GM18499 (cell line): Measurements from ENCODE around the gene MS4A18.

Experiments
- ATAC-seq: cut with Tn5 transposase; IDR thresholded peaks from one replicate; pipeline ENCODE4 v1.9.1; 2021; ENCODE audit warnings: moderate number of reproducible peaks; ENCODE audit not compliant: insufficient read depth, unreplicated experiment

MS4A18 gene

GRCh38 chr11:60783141-60783484 is 58.6 kb downstream of the MS4A18 start:
- no peak for ATAC-seq

DNA sequence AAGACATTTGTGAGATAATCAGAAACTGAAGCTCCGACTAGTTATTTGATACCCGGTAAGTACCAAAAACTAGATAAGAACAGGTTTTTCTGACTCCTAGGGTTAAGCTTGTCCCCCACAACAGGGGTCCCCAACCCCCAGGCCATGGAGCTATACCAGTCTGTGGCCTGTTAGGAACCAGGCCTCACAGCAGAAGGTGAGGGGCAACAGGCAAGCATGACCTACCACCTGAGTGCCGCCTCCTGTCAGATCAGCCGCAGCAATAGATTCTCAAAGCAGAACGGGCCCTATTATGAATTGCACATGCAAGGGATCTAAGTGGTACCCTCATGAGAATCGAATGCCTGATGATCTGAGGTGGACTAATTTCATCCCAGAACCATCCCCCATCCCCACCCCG is 59.4 kb downstream of the MS4A18 start:
- no peak for ATAC-seq

DNA sequence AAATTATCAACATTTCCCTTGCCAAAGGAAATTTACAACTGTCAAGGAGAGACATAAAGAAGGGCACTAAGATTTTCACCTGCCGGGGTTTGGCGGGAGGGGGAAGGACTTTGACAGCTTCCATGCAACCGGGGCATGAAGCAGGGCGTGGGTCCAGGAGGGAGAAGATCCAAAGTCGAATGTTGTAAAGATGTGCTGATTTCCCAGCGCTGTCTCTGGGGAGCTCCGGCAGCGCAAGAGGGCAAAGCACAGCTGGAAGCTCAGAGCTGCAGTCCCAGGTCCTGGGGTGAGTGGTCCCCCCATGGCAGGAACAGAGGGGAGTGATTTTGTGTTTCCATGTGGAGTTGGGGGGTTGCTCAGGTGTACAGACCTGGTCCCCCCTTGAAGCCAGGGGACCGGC is 60.6 kb downstream of the MS4A18 start, which contains the start of gene MS4A10:
Gene MS4A10 (plus strand): TSS at position 198 of the 400 bp plus-strand sequence. CDS start 5,003 bp downstream, outside the sequence.
- no peak for ATAC-seq

GRCh38 chr11:60785806-60786361 is 61.4 kb downstream of the MS4A18 start:
- no peak for ATAC-seq

- ATAC-seq = no peak
Measured at GRCh38 chr11:60786811-60787567, 62.5 kb downstream of the MS4A18 start.

DNA sequence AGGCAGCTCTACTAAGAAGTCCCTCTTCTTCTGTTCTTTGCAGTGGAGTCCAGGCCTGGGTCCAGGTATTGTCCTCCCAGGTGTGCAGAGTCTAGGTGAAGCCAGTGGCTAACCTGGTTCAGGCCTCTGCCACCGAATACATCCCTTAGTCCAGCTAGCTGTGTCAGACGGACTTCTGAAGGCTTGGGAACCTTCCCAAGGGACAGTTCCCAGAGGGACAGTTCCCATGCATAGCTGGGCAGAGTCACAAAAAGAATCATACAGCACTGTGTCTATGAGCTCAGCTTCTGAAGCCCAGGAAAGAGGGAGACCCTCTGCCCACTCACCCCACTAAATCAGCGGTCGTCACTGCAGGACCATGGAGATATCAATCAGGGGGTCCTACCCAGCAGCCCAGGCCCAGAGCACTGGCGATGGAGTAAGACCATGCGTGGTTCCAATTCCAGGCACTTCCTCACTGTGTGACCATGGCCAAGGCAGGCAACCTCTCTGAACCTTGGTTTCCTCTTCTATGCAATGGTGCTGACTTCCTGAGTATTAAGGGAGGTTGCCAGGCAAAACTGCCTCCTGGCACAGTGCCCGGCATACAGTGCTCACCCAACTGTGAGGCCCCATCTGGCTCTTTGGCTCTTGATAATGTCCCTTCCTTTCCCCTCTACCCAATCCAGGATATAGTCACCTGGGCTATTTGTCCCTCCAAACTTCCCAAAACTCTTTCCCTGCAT is 64.0 kb downstream of the MS4A18 start:
- no peak for ATAC-seq

GRCh38 chr11:60790726-60791125 is 66.2 kb downstream of the MS4A18 start:
- ATAC-seq = no peak

- ATAC-seq = no peak
Measured at GRCh38 chr11:60791153-60791933, 66.8 kb downstream of the MS4A18 start.

DNA sequence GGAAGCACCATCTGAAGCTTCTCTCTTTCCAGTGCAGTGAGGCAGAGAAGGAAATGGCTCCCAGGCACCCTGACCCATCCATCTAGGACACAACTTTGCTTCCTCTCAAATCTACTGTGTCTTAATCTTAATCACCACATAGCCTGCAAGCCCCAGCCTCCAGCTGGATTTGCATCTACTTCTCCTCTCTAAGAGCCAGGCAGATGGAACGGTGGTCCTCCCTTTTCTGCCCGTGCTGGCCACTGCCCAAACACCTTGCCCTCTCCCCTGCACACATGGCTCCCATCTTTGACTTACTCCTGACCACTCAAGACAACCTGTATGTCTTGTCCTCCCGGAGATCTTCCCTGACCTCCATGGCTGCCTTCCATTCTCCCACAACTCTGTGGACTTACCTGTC is 68.0 kb downstream of the MS4A18 start:
- ATAC-seq = no peak
